ENCODE results near the gene KDM8.

DNA sequence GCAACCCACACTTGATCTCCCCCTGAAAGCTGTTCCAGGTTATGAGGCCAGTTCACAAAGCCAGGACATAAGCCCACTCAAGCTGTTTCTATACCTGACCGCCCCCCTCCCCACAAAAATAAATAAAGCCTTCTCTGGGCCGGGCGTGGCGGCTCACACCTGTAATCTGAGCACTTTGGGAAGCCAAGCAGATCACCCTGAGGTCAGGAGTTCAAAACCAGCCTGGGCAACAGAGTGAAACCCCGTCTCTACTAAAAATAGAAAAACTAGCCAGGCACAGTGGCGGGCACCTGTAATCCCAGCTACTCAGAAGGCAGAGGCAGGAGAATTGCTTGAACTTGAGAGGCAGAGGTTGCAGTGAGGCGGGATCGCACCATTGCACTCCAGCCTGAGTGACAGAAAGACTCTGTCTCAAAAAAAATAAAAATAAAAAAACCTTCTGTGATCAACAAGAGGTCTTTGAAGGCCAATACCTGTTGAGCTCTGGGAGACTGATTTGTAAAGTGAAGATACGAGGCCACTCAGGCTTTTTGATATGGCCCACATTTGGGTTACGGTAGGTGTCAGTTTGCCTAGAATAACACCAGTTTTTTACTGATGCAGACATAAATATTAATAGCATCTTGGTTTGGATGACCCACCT lies 2.2 kb downstream of the KDM8 start:
- TF ChIP-seq POLR2A (IDR thresholded peaks at IDR 0.05; ENCODE audit: low read depth, low read length) (no peak), GATA2 (IDR thresholded peaks at IDR 0.05; ENCODE audit: insufficient read depth, insufficient read length, low read depth, low read length) (no peak), FOS (IDR thresholded peaks at IDR 0.05; ENCODE audit: borderline replicate concordance, insufficient read depth, low read length) (no peak), POLR2AphosphoS5 (IDR thresholded peaks at IDR 0.05; ENCODE audit: insufficient read depth, low read depth, low read length) (no peak), EZH2 (IDR thresholded peaks at IDR 0.05; ENCODE audit: borderline replicate concordance, low read depth, low read length, severe bottlenecking) (no peak), JUN (IDR thresholded peaks at IDR 0.05; ENCODE audit: borderline replicate concordance, insufficient read depth, insufficient read length, low read depth) (no peak)
- TF ChIP-seq, protein P1, sequence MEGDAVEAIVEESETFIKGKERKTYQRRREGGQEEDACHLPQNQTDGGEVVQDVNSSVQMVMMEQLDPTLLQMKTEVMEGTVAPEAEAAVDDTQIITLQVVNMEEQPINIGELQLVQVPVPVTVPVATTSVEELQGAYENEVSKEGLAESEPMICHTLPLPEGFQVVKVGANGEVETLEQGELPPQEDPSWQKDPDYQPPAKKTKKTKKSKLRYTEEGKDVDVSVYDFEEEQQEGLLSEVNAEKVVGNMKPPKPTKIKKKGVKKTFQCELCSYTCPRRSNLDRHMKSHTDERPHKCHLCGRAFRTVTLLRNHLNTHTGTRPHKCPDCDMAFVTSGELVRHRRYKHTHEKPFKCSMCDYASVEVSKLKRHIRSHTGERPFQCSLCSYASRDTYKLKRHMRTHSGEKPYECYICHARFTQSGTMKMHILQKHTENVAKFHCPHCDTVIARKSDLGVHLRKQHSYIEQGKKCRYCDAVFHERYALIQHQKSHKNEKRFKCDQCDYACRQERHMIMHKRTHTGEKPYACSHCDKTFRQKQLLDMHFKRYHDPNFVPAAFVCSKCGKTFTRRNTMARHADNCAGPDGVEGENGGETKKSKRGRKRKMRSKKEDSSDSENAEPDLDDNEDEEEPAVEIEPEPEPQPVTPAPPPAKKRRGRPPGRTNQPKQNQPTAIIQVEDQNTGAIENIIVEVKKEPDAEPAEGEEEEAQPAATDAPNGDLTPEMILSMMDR (IDR thresholded peaks at IDR 0.05; ENCODE audit: extremely low read depth in 1 of 2, insufficient read depth in 1 of 2, low read depth in 1 of 2, low read length in 2 of 2): no peak
- TF ChIP-seq, protein P2, sequence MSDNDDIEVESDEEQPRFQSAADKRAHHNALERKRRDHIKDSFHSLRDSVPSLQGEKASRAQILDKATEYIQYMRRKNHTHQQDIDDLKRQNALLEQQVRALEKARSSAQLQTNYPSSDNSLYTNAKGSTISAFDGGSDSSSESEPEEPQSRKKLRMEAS (IDR thresholded peaks at IDR 0.05; ENCODE audit: insufficient read depth, insufficient read length): no peak
